Activated T-cell treated with anti-CD3 and anti-CD28 coated beads, Interleukin-2, amount 50 U/mL, for 72 hours (primary cell): ENCODE measurements around the gene MAP3K6. TPM values are rescaled to one million over a fixed set of nuclear protein-coding genes. Genes with fewer than 3 reads are reported as not detected.

Experiments
- total RNA-seq, 2 donors: library from RNA; stranded (reverse); gene quantifications; one replicate each; pipeline ENCODE4 v1.2.3, GENCODE V29; 2022

MAP3K6 gene
- total RNA-seq, 2 donors from 2014 or later, result 8.3 to 10.4 TPM

Other genes with a start within 250 kb of the MAP3K6 start
- 10 to 100 TPM; 25.5 to 28.2 TPM for gene SLC9A1, start 211.8 kb downstream of the MAP3K6 start, total RNA-seq
- 10 to 100 TPM; 41.6 to 42.5 TPM for gene WDTC1, start 132.3 kb downstream of the MAP3K6 start, total RNA-seq
- gene TMEM222, start 44.8 kb downstream of the MAP3K6 start, total RNA-seq, result 10 to 100 TPM; 41.9 to 61.3 TPM
- gene SYTL1, start 24.9 kb downstream of the MAP3K6 start, total RNA-seq, result 10 to 100 TPM; 73.1 to 89.9 TPM
- not detected for gene FCN3, start 7.9 kb upstream of the MAP3K6 start, total RNA-seq
- not detected for gene CD164L2, start 16.4 kb upstream of the MAP3K6 start, total RNA-seq
- gene GPR3, start 25.7 kb upstream of the MAP3K6 start, total RNA-seq, result under 1 TPM; 0.81 to 0.91 TPM
- gene WASF2, start 123.2 kb upstream of the MAP3K6 start, total RNA-seq, result 100 to 1,000 TPM; 146 to 197 TPM
- 1 to 10 TPM; 8.4 to 9.3 TPM for gene AHDC1, start 237.2 kb upstream of the MAP3K6 start, total RNA-seq